Measurements from ENCODE around the gene LAG3.

Gene LAG3

GRCh38 chr12:6787309-6787708 is 15.0 kb downstream of the LAG3 start:
- Histone ChIP-seq H3K27ac (ENCODE audit: poor library complexity, severe bottlenecking) (no peak overlapping the region), H3K27me3 (ENCODE audit: insufficient read depth, poor library complexity, severe bottlenecking) (no peaks in the 10 kb centered on the region), H3K9me3 (ENCODE audit: severe bottlenecking) (no peaks in the 10 kb centered on the region), H3K4me3 (ENCODE audit: severe bottlenecking) (no peak overlapping the region), H3K36me3 (ENCODE audit: low read depth) (no peaks in the 10 kb centered on the region), H3K4me1 (ENCODE audit: insufficient read depth, poor library complexity, severe bottlenecking) (no peaks in the 10 kb centered on the region)
- DNase-seq (ENCODE audit: low spot score) (no peak), ATAC-seq (ENCODE audit: low read depth) (no peak)
- no peak for TF ChIP-seq CTCF (IDR thresholded peaks at IDR 0.05; ENCODE audit: poor library complexity, severe bottlenecking)

GRCh38 chr12:6788972-6789924 is 16.9 kb downstream of the LAG3 start, which contains the start of gene CD4:
CD4 (plus strand) TSS chr12:6789528; CDS start chr12:6800139, 10,611 bp downstream.
- H3K27me3 ChIP-seq (ENCODE audit: insufficient read depth, poor library complexity, severe bottlenecking), result no peaks in the 10 kb centered on the region
- ATAC-seq (ENCODE audit: low read depth), result no peak
- H3K4me1 ChIP-seq (ENCODE audit: insufficient read depth, poor library complexity, severe bottlenecking), result no peaks in the 10 kb centered on the region
- no peak within 1 kb of the TSS for H3K27ac ChIP-seq (ENCODE audit: poor library complexity, severe bottlenecking)
- no peaks in the 10 kb centered on the region for H3K36me3 ChIP-seq (ENCODE audit: low read depth)
- no peaks in the 10 kb centered on the region for H3K9me3 ChIP-seq (ENCODE audit: severe bottlenecking)
- TF ChIP-seq CTCF (IDR thresholded peaks at IDR 0.05; ENCODE audit: poor library complexity, severe bottlenecking), result no peak
- no peak for DNase-seq (ENCODE audit: low spot score)
- no peak within 1 kb of the TSS for H3K4me3 ChIP-seq (ENCODE audit: severe bottlenecking)

DNA sequence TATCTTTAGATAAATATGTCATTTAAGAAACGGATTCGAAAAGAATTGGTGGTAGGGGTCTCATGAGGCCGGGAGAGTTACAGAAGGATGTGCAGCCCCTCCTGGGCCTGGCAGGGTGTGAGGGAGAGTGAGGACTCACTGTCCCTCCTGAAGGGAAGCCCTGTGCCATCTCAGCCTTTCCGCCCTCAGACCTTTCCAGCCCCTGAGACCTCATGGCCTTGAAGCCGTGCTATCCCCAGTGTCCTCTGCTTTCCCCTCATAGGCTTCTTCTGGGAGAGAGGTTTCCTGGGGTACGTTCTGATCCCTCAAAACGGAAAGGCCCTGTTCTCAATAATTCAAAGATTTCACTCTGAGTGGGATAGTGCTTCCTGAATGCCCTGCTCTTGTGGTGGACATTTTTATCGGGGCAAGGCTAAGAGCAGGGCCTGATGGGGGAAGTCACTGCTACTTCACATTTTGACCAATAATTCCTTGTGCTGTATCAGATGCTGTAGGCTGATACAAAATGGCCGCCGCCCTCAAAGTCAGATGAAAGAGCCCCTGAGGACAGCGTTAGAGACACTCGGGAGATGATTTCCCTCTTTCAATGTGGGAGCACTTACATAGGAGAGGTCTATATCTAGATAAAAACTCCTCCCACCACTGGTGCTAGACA is 18.3 kb downstream of the LAG3 start:
- H3K9me3 ChIP-seq (ENCODE audit: severe bottlenecking), result no peaks in the 10 kb centered on the region
- no peak for TF ChIP-seq CTCF (IDR thresholded peaks at IDR 0.05; ENCODE audit: poor library complexity, severe bottlenecking)
- ATAC-seq (ENCODE audit: low read depth) (no peak), DNase-seq (ENCODE audit: low spot score) (no peak)
- no peaks in the 10 kb centered on the region for H3K27me3 ChIP-seq (ENCODE audit: insufficient read depth, poor library complexity, severe bottlenecking)
- no peak overlapping the region for H3K27ac ChIP-seq (ENCODE audit: poor library complexity, severe bottlenecking)
- no peaks in the 10 kb centered on the region for H3K36me3 ChIP-seq (ENCODE audit: low read depth)
- no peak overlapping the region for H3K4me3 ChIP-seq (ENCODE audit: severe bottlenecking)
- H3K4me1 ChIP-seq (ENCODE audit: insufficient read depth, poor library complexity, severe bottlenecking), result no peaks in the 10 kb centered on the region

GRCh38 chr12:6791931-6792520 is 19.7 kb downstream of the LAG3 start:
- no peaks in the 10 kb centered on the region for H3K4me1 ChIP-seq (ENCODE audit: insufficient read depth, poor library complexity, severe bottlenecking)
- no peak for TF ChIP-seq CTCF (IDR thresholded peaks at IDR 0.05; ENCODE audit: poor library complexity, severe bottlenecking)
- no peaks in the 10 kb centered on the region for H3K36me3 ChIP-seq (ENCODE audit: low read depth)
- H3K4me3 ChIP-seq (ENCODE audit: severe bottlenecking), result no peak overlapping the region
- no peaks in the 10 kb centered on the region for H3K27me3 ChIP-seq (ENCODE audit: insufficient read depth, poor library complexity, severe bottlenecking)
- DNase-seq (ENCODE audit: low spot score) (no peak), ATAC-seq (ENCODE audit: low read depth) (no peak)
- no peaks in the 10 kb centered on the region for H3K9me3 ChIP-seq (ENCODE audit: severe bottlenecking)
- no peak overlapping the region for H3K27ac ChIP-seq (ENCODE audit: poor library complexity, severe bottlenecking)
